ENCODE results near the gene CFAP97D2. TPM values are rescaled to one million over a fixed set of nuclear protein-coding genes. Genes with fewer than 3 reads are reported as not detected.

The CFAP97D2 gene
- polyA plus RNA-seq, 1 of the 3 experiments (the other 2 are of a cell fraction) = not detected

DNA sequence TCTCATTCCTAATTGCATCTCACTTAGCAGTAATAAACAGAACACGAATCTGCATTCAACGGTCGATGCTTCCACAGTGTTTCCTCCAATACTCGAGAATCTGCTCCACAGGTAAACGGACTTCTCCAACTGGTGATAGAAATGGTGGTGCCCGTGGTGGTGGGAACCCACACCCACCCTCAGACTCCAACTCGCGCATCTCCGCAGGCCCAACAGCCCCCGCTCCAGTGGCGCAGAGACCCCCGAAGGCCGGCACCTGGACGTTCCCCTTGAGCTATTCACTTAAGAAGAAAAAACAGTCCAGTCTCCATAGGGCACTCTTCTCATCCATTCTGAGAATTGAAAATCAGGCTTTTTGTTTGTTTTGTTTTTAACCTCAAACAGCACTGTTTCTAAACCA lies 32.9 kb upstream of the CFAP97D2 start (continued):
- TF ChIP-seq, protein P1, sequence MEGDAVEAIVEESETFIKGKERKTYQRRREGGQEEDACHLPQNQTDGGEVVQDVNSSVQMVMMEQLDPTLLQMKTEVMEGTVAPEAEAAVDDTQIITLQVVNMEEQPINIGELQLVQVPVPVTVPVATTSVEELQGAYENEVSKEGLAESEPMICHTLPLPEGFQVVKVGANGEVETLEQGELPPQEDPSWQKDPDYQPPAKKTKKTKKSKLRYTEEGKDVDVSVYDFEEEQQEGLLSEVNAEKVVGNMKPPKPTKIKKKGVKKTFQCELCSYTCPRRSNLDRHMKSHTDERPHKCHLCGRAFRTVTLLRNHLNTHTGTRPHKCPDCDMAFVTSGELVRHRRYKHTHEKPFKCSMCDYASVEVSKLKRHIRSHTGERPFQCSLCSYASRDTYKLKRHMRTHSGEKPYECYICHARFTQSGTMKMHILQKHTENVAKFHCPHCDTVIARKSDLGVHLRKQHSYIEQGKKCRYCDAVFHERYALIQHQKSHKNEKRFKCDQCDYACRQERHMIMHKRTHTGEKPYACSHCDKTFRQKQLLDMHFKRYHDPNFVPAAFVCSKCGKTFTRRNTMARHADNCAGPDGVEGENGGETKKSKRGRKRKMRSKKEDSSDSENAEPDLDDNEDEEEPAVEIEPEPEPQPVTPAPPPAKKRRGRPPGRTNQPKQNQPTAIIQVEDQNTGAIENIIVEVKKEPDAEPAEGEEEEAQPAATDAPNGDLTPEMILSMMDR (IDR thresholded peaks at IDR 0.05) = no peak
- TF ChIP-seq MXI1 (IDR thresholded peaks at IDR 0.05; ENCODE audit: low read depth, low read length) (no peak), RCOR1 (IDR thresholded peaks at IDR 0.05; ENCODE audit: low read length) (no peak)

DNA sequence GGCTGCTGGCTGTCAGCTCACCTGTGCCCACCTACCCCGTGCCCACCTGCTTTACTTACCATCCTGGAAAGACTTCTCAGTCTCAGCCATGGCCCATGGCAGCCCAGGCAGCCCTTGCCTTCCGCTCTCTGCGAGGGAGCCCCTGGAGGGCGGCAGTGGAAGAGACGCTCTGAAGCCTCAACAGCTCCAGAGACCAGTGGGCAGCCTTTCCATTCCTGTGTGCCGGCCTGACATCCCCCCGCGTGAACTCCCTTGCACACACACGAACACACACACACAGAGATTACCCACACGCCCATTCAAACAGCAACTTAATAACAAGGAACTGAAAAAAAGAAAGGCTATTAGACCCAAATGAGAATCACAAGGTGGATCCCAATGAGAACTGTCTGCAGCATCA lies 32.4 kb upstream of the CFAP97D2 start:
- POLR2A ChIA-PET = no interaction called here
- DNase-seq = peak; percentile 67
- TF ChIP-seq RAD21 (IDR thresholded peaks at IDR 0.05; ENCODE audit: low read length) = peak; percentile 47
- TF ChIP-seq, protein P1 (IDR thresholded peaks at IDR 0.05) = peak; percentile 22; the same call in 1 of the 2 replicates
- TF ChIP-seq EP300 (IDR thresholded peaks at IDR 0.05; ENCODE audit: borderline replicate concordance in 1 of 2, low read depth in 1 of 2, low read length in 1 of 2) = no peak
- H3K36me3 ChIP-seq (replicated peaks in 1 of 2; ENCODE audit: control insufficient read depth in 1 of 2, insufficient read depth in 2 of 2, low read length in 1 of 2) = no peaks in the 10 kb centered on the region
- no peaks in the 10 kb centered on the region for H3K79me2 ChIP-seq (ENCODE audit: insufficient read depth)
- no peaks in the 10 kb centered on the region for H3K9me2 ChIP-seq
- CTCF ChIA-PET = interaction anchor here (0.8 kb wide), 1 partner anchor 20 kb away, joined by 3 read pairs; no protein-coding TSS in a partner anchor
- no peak overlapping the region; a peak in 1 of 4 replicates for H3K4me3 ChIP-seq (ENCODE audit: low read depth in 2 of 2, low read length in 1 of 2)
- H3F3A ChIP-seq (replicated peaks; ENCODE audit: insufficient read depth) = no peaks in the 10 kb centered on the region
- no peak overlapping the region for H3K4me2 ChIP-seq
- H3K27ac ChIP-seq (ENCODE audit: low read depth in 2 of 2, low read length in 1 of 2) = no peak overlapping the region
- H2AFZ ChIP-seq (ENCODE audit: low read depth) = no peak overlapping the region
- H3K27me3 ChIP-seq (ENCODE audit: insufficient read depth) = no peaks in the 10 kb centered on the region
- H4K20me1 ChIP-seq (ENCODE audit: insufficient read depth) = no peaks in the 10 kb centered on the region
- H3K9ac ChIP-seq = no peak overlapping the region
- WGBS (ENCODE audit: low lambda C conversion rate) = 77% methylated on average over 10 of the region's 10 CpGs
- H3K9me3 ChIP-seq = no peaks in the 10 kb centered on the region
- peaks cover 0 to 9% of the 10 kb centered on the region in 2 experiments; a peak in 1 of 4 replicates for H3K4me1 ChIP-seq (ENCODE audit: control insufficient read depth in 1 of 2, insufficient read depth in 2 of 2, low read depth in 1 of 2, low read length in 1 of 2)

DNA sequence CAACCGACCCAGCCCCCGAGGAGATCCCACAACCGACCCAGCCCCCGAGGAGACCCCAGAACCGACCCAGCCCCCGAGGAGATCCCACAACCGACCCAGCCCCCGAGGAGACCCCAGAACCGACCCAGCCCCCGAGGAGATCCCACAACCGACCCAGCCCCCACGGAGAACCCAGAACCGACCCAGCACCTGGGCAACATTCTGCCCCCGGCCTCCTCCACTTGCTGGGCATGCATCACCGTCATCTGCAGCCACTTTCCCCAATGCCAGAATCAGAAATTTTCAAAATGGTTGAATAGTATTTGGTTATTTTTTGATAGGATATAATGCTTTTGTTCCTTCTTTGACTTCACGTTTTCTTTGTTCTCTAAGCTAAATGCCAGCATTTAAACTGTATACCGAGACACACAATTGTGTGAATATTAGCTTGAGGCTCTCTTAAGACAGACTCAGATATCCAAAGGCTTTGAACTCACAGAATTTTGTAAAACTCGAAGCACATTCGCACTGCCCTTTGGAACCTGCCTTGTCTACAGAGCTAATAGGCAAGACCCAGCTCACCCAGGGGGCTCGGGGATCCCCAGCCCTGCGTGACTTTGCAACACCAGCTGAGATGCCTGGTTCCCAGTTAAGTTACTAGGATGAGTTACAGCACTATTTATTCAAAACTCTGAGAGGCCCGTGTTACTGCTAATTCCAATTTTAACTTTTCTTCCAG lies 31.1 kb upstream of the CFAP97D2 start:
- DNase-seq = peak; percentile 5
- no peaks in the 10 kb centered on the region for H3K9me3 ChIP-seq
- TF ChIP-seq FOXJ3 (CRISPR knock-in tag; IDR thresholded peaks at IDR 0.05) (no peak), SMC3 (IDR thresholded peaks at IDR 0.05; ENCODE audit: low read depth, low read length) (no peak), NFIC (IDR thresholded peaks at IDR 0.05; ENCODE audit: borderline replicate concordance) (no peak), RCOR1 (IDR thresholded peaks at IDR 0.05; ENCODE audit: low read length) (no peak), RFX5 (IDR thresholded peaks at IDR 0.05; ENCODE audit: low read length) (no peak), MXI1 (IDR thresholded peaks at IDR 0.05; ENCODE audit: low read depth, low read length) (no peak), FOSL2 (IDR thresholded peaks at IDR 0.05; ENCODE audit: borderline replicate concordance, low read depth) (no peak), GABPA (IDR thresholded peaks at IDR 0.05; ENCODE audit: low read depth) (no peak), EP300 (IDR thresholded peaks at IDR 0.05; ENCODE audit: borderline replicate concordance in 1 of 2, low read depth in 1 of 2, low read length in 1 of 2) (no peak)
- TF ChIP-seq, protein P2, sequence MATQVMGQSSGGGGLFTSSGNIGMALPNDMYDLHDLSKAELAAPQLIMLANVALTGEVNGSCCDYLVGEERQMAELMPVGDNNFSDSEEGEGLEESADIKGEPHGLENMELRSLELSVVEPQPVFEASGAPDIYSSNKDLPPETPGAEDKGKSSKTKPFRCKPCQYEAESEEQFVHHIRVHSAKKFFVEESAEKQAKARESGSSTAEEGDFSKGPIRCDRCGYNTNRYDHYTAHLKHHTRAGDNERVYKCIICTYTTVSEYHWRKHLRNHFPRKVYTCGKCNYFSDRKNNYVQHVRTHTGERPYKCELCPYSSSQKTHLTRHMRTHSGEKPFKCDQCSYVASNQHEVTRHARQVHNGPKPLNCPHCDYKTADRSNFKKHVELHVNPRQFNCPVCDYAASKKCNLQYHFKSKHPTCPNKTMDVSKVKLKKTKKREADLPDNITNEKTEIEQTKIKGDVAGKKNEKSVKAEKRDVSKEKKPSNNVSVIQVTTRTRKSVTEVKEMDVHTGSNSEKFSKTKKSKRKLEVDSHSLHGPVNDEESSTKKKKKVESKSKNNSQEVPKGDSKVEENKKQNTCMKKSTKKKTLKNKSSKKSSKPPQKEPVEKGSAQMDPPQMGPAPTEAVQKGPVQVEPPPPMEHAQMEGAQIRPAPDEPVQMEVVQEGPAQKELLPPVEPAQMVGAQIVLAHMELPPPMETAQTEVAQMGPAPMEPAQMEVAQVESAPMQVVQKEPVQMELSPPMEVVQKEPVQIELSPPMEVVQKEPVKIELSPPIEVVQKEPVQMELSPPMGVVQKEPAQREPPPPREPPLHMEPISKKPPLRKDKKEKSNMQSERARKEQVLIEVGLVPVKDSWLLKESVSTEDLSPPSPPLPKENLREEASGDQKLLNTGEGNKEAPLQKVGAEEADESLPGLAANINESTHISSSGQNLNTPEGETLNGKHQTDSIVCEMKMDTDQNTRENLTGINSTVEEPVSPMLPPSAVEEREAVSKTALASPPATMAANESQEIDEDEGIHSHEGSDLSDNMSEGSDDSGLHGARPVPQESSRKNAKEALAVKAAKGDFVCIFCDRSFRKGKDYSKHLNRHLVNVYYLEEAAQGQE (IDR thresholded peaks at IDR 0.05; ENCODE audit: low read depth, low read length) = no peak
- TF ChIP-seq, protein P3, sequence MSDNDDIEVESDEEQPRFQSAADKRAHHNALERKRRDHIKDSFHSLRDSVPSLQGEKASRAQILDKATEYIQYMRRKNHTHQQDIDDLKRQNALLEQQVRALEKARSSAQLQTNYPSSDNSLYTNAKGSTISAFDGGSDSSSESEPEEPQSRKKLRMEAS (IDR thresholded peaks at IDR 0.05; ENCODE audit: low read depth) = no peak
- TF ChIP-seq, protein P4, sequence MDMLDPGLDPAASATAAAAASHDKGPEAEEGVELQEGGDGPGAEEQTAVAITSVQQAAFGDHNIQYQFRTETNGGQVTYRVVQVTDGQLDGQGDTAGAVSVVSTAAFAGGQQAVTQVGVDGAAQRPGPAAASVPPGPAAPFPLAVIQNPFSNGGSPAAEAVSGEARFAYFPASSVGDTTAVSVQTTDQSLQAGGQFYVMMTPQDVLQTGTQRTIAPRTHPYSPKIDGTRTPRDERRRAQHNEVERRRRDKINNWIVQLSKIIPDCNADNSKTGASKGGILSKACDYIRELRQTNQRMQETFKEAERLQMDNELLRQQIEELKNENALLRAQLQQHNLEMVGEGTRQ (IDR thresholded peaks at IDR 0.05; ENCODE audit: borderline replicate concordance, low read depth, low read length) = no peak

More for the DNA sequence above, 31.1 kb upstream of the CFAP97D2 start:
- Histone ChIP-seq H3F3A (replicated peaks; ENCODE audit: insufficient read depth) (no peaks in the 10 kb centered on the region), H3K27ac (ENCODE audit: low read depth in 2 of 2, low read length in 1 of 2) (no peak overlapping the region), H3K9me2 (no peaks in the 10 kb centered on the region), H4K20me1 (ENCODE audit: insufficient read depth) (no peaks in the 10 kb centered on the region), H3K36me3 (replicated peaks in 1 of 2; ENCODE audit: control insufficient read depth in 1 of 2, insufficient read depth in 2 of 2, low read length in 1 of 2) (no peaks in the 10 kb centered on the region), H3K4me3 (ENCODE audit: low read depth in 2 of 2, low read length in 1 of 2) (no peak overlapping the region), H3K4me1 (ENCODE audit: control insufficient read depth in 1 of 2, insufficient read depth in 2 of 2, low read depth in 1 of 2, low read length in 1 of 2) (peaks cover 0 to 2% of the 10 kb centered on the region in 2 experiments; a peak in 1 of 4 replicates), H2AFZ (ENCODE audit: low read depth) (no peak overlapping the region), H3K27me3 (ENCODE audit: insufficient read depth) (no peaks in the 10 kb centered on the region), H3K9ac (no peak overlapping the region), H3K4me2 (no peak overlapping the region), H3K79me2 (ENCODE audit: insufficient read depth) (no peaks in the 10 kb centered on the region)
- ChIA-PET CTCF (interaction anchor here (1.2 kb wide), 1 partner anchor 14 kb away, joined by 3 read pairs; no protein-coding TSS in a partner anchor), POLR2A (no interaction called here)
- WGBS (ENCODE audit: low lambda C conversion rate) = 73% methylated on average over 10 of the region's 22 CpGs
